ENCODE results near the gene ABT1. TPM values are rescaled to one million over a fixed set of nuclear protein-coding genes. Genes with fewer than 3 reads are reported as not detected.
A peak's percentile ranks its signal among the peaks of the same experiment; 100 is the strongest.

Gene ABT1
- total and polyA plus RNA-seq, 8 donors, result 9.8 to 16.9 (median 15.2) TPM

GRCh38 chr6:26611599-26611998 is 14.8 kb downstream of the ABT1 start:
- H3K9me3 ChIP-seq, result peaks cover 0 to 3% of the 10 kb centered on the region in 2 donors
- H3K27ac ChIP-seq, result no peak overlapping the region
- DNase-seq (no peak), ATAC-seq (no peak)
- no peak overlapping the region for H3K4me3 ChIP-seq
- H3K36me3 ChIP-seq, result no peaks in the 10 kb centered on the region
- intact Hi-C loops (cut with DNase I), result no loop called here
- peaks cover 33 to 62% of the 10 kb centered on the region in 2 donors for H3K27me3 ChIP-seq
- TF ChIP-seq CTCF (IDR thresholded peaks at IDR 0.05), result no peak
- H3K4me1 ChIP-seq, result peaks cover 6 to 12% of the 10 kb centered on the region in 2 donors

GRCh38 chr6:26613201-26613600 is 16.4 kb downstream of the ABT1 start:
- no peak for TF ChIP-seq CTCF (IDR thresholded peaks at IDR 0.05)
- Histone ChIP-seq H3K27ac (no peak overlapping the region), H3K36me3 (no peaks in the 10 kb centered on the region), H3K9me3 (peaks cover 0 to 3% of the 10 kb centered on the region in 2 donors), H3K4me1 (peaks cover 6 to 12% of the 10 kb centered on the region in 2 donors), H3K4me3 (no peak overlapping the region), H3K27me3 (peaks cover 33 to 74% of the 10 kb centered on the region in 2 donors)
- DNase-seq (no peak), ATAC-seq (no peak)
- intact Hi-C loops (cut with DNase I), result no loop called here

GRCh38 chr6:26613689-26614683 is 17.2 kb downstream of the ABT1 start:
- H3K9me3 ChIP-seq, result peaks cover 0 to 5% of the 10 kb centered on the region in 2 donors
- intact Hi-C loops (cut with DNase I), result no loop called here
- DNase-seq, result peak in 2 of 4 donors; percentile 9 to 81
- TF ChIP-seq CTCF (IDR thresholded peaks at IDR 0.05), result no peak
- H3K27ac ChIP-seq, result no peak overlapping the region
- H3K27me3 ChIP-seq, result peaks cover 33 to 74% of the 10 kb centered on the region in 2 donors
- ATAC-seq, result peak; percentile 34
- H3K36me3 ChIP-seq, result no peaks in the 10 kb centered on the region
- H3K4me1 ChIP-seq, result peaks cover 6 to 12% of the 10 kb centered on the region in 2 donors
- peak overlapping the region; percentile 2 to 27 for H3K4me3 ChIP-seq

- Histone ChIP-seq H3K27me3 (peaks cover 0 to 5% of the 10 kb centered on the region in 2 donors), H3K36me3 (no peaks in the 10 kb centered on the region), H3K27ac (no peak overlapping the region), H3K4me1 (no peaks in the 10 kb centered on the region), H3K4me3 (no peak overlapping the region), H3K9me3 (peaks cover 0 to 11% of the 10 kb centered on the region in 2 donors)
- intact Hi-C loops (cut with DNase I), result no loop called here
- no peak for TF ChIP-seq CTCF (IDR thresholded peaks at IDR 0.05)
- ATAC-seq, result no peak
- DNase-seq, result no peak
Measured at GRCh38 chr6:26623339-26623859, 26.6 kb downstream of the ABT1 start.

- Histone ChIP-seq H3K4me1 (no peaks in the 10 kb centered on the region), H3K9me3 (peaks cover 0 to 10% of the 10 kb centered on the region in 2 donors), H3K4me3 (no peak overlapping the region), H3K27me3 (peaks cover 0 to 5% of the 10 kb centered on the region in 2 donors), H3K36me3 (no peaks in the 10 kb centered on the region), H3K27ac (no peak overlapping the region)
- ATAC-seq (no peak), DNase-seq (no peak)
- TF ChIP-seq CTCF (IDR thresholded peaks at IDR 0.05), result no peak
- intact Hi-C loops (cut with DNase I), result no loop called here
Measured at GRCh38 chr6:26624557-26624956, 27.8 kb downstream of the ABT1 start.
